ENCODE measurements around the gene USP51.
A peak's percentile ranks its signal among the peaks of the same experiment; 100 is the strongest.

- TF ChIP-seq CTCF (IDR thresholded peaks at IDR 0.05) = no peak
- TF ChIP-seq POLR2A (IDR thresholded peaks at IDR 0.05) = peak in 1 of 2 donors; percentile 57
Measured at GRCh38 chrX:55489314-55490009, at the start of gene USP51.
